Adrenal gland (tissue), 5 donors: Measurements from ENCODE around the gene QTRT2.

ENCODE experiments used
- POLR2A ChIP-seq, 2 donors: fragments of 450-650 bp; IDR thresholded peaks; one replicate each; pipeline ENCODE4 v1.6.1; 2017; ENCODE audit warnings: antibody characterized with exemption in 2 of 2, mild to moderate bottlenecking in 2 of 2, moderate library complexity in 1 of 2
- TF ChIP-seq, protein P1 (sequence below), 6 experiments: fragments of 450-650 bp in 4 of 6; fragments of 200-600 bp in 2 of 6; sonication (generic) in 1 of 6; IDR thresholded peaks; 1 replicate in 5 of 6; 2 replicates in 1 of 6; pipeline versions ENCODE4 v1.5.1 to v1.8.0; 2016 to 2021; ENCODE audit warnings: antibody characterized with exemption in 6 of 6, mild to moderate bottlenecking in 2 of 6, moderate library complexity in 1 of 6
- donor health status: DM: no; HTN: no; CAD: no.

DNA sequence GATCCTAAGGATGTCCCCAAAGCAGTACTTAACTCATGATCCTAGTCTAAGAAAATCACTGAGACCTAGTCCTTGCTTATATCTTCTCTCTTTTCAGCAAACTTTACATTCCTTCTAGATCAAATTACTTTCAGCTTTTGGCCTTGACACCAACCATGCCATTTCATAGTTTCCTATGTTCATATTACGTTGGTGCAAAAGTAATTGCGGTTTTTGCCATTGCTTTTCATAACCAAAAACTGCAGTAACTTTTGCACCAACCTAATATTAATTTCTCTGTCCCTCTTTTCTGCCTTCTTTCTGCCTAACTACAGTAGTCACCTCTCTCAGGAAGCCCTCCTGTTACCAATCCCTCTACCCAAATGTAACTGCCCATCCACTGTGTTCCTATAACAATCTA is 37.1 kb upstream of the QTRT2 start:
- TF ChIP-seq, protein P1, sequence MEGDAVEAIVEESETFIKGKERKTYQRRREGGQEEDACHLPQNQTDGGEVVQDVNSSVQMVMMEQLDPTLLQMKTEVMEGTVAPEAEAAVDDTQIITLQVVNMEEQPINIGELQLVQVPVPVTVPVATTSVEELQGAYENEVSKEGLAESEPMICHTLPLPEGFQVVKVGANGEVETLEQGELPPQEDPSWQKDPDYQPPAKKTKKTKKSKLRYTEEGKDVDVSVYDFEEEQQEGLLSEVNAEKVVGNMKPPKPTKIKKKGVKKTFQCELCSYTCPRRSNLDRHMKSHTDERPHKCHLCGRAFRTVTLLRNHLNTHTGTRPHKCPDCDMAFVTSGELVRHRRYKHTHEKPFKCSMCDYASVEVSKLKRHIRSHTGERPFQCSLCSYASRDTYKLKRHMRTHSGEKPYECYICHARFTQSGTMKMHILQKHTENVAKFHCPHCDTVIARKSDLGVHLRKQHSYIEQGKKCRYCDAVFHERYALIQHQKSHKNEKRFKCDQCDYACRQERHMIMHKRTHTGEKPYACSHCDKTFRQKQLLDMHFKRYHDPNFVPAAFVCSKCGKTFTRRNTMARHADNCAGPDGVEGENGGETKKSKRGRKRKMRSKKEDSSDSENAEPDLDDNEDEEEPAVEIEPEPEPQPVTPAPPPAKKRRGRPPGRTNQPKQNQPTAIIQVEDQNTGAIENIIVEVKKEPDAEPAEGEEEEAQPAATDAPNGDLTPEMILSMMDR (IDR thresholded peaks at IDR 0.05): no peak
- no peak for TF ChIP-seq POLR2A (IDR thresholded peaks at IDR 0.05)
